Omental fat pad (tissue), 4 donors: Measurements from ENCODE around the gene PRKAB2. TPM values are rescaled to one million over a fixed set of nuclear protein-coding genes. Genes with fewer than 3 reads are reported as not detected.
"Not testable (repeated sequence)": the region's sequence is repeated elsewhere in the genome, so short reads cannot be mapped to it uniquely, and the experiment has no call there.

Experiments used
- ATAC-seq: fragments of 150-250 bp; one replicate; pipeline ENCODE4 v1.9.1; 2016; ENCODE audit warnings: mild to moderate bottlenecking, moderate library complexity; ENCODE audit not compliant: low FRiP score
- DNase-seq: peaks from one replicate; pipeline ENCODE4 v3.0.0-alpha.2; 2019; ENCODE audit warnings: low spot score
- total RNA-seq, 4 donors: library from RNA; depleted of rRNA; stranded (reverse); fragments of >200 nt; gene quantifications; one replicate each; pipeline ENCODE4 v1.1.0, GENCODE V29; 2016
- TF ChIP-seq, protein P1 (sequence below), 3 donors: fragments of 450-650 bp; IDR thresholded peaks; one replicate each; pipeline ENCODE4 v1.5.1; 2016 to 2017; ENCODE audit warnings: antibody characterized with exemption in 3 of 3, mild to moderate bottlenecking in 3 of 3, moderate library complexity in 2 of 3

The PRKAB2 gene
- total RNA-seq, 4 donors from 2014 or later = 4.4 to 14.0 (median 9.1) TPM

DNA sequence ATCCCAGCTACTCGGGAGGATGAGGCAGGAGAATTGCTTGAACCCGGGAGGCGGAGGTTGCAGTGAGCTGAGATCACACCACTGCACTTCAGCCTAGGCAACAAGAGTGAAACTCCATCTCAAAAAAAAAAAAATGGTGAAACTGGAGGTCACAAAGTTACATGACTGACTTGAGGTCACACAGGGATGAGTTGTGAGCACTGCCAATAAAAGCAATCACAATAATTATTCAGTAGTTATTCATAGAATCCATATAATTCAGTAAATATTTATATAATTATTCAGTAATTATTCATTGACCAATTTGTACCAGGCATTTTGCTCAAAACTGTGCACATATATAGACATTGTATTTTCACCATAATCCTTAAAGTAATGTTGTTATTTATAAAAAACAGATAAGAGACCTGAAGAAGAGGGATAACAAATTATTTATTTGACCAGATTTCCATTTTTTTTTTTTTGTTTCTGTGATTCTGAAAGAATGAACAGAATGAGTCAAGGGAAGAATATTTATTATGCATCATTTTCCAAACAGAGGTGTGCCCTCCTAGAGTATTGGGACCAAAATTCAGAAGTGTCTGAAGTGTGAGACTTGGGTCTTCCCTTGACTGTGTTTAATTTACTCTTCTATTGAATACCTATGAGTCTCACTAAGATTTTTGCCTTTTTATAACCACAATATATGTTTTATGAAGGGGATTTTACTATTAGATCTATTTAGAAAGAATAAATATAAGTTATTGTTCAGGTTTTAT, 43.0 kb downstream of the PRKAB2 start:
- ATAC-seq (no peak), DNase-seq (no peak)
- TF ChIP-seq, protein P1, sequence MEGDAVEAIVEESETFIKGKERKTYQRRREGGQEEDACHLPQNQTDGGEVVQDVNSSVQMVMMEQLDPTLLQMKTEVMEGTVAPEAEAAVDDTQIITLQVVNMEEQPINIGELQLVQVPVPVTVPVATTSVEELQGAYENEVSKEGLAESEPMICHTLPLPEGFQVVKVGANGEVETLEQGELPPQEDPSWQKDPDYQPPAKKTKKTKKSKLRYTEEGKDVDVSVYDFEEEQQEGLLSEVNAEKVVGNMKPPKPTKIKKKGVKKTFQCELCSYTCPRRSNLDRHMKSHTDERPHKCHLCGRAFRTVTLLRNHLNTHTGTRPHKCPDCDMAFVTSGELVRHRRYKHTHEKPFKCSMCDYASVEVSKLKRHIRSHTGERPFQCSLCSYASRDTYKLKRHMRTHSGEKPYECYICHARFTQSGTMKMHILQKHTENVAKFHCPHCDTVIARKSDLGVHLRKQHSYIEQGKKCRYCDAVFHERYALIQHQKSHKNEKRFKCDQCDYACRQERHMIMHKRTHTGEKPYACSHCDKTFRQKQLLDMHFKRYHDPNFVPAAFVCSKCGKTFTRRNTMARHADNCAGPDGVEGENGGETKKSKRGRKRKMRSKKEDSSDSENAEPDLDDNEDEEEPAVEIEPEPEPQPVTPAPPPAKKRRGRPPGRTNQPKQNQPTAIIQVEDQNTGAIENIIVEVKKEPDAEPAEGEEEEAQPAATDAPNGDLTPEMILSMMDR (IDR thresholded peaks at IDR 0.05) = no peak

DNA sequence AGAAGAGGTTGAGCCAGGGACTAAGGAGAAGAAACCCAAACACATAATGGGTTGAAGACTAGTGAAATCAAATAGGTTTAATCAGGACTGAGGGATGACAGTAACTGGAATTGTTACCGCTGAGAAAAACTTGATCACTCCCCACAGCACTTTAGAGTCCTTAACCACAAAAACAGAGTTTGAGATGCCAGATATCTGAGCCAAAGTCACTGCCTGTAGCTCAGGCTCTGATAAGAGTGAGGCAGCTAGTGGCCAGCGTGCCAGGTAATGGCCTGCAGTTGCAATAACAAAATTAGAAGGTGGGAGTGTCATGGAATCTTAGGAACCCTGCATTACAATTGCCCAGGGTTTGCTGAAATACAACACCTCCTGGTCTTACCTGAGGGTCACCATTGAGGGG, 48.0 kb downstream of the PRKAB2 start:
- TF ChIP-seq, protein P1 (IDR thresholded peaks at IDR 0.05) = no peak
- ATAC-seq (no peak), DNase-seq (no peak)

DNA sequence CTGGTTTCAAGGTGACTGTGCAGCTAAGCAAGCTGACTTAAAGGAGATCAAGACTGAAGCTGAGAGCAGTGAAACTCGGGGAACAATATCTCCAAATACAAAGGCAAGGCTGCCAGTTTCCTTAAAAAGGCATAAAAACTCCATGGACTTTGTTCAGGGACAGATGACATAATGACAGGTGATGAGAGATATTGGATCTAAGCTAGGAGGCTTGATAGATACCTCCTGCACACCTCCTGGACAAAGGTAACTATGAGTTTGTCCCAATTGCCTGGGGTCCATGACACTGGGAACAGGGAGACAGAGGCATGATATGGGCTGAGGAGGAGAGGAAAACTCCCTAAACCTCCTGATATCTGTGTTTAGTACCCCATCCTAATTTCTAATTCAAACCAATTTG, 55.2 kb downstream of the PRKAB2 start:
- TF ChIP-seq, protein P1 (IDR thresholded peaks at IDR 0.05) = no peak
- ATAC-seq (no peak), DNase-seq (no peak)

DNA sequence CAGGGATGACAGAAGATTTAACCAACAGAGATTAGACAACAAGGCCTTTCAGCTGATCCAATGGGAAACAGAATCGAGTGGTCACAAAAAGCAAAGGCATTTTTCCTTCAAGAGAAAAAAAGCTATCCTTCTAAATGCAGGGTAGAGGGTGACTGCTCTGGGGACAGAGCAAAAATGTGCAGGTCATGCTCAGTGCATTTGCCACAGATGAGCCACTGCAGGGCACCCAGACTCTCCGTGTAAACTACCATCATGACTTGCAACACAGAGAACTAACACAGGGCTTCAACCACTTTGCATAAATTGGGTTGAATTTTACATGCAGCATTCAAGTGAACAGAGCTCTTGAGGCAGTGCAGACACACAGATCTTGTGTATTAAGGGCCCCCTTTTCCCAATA, 56.8 kb downstream of the PRKAB2 start:
- ATAC-seq (no peak), DNase-seq (no peak)
- TF ChIP-seq, protein P1 (IDR thresholded peaks at IDR 0.05) = no peak

DNA sequence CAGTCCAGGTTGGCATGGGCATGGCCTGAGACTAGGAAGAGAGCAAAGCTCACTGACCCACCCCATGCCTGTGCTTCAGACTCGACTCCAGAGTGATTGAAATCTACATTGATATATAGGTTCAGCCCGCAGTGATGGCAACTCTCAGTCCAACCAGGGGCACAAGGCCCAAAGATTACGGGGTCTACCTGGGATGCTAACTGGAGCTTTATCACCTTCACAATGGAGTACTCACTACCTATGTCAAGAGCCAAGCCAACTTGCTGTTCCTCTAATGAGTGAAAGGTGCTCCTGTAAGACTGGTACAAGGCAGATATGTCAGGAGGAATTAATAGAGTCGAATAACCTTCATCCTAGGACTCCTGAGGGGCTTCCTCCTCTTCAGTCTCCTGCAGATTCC, 57.2 kb downstream of the PRKAB2 start:
- ATAC-seq, DNase-seq: not testable (repeated sequence)

DNA sequence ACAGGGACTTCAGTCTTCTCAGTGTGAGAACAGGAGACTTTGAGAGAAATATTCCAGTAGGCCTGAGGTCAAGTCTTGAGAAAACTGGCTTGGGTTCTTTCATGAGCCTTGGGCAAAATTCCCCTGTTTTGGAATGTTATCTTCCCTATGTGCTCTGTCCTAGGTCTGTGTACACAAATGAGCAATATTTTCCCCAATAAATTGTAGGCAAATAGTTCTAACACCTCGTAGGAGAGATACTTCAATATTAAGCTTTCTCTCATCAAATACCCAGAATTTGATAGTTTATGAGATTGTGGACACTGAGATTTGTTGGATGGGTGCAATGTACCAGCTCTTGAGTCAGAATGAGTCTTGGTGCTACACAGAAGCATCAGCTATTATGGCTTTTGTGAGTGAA, 57.9 kb downstream of the PRKAB2 start:
- ATAC-seq, DNase-seq: not testable (repeated sequence)

DNA sequence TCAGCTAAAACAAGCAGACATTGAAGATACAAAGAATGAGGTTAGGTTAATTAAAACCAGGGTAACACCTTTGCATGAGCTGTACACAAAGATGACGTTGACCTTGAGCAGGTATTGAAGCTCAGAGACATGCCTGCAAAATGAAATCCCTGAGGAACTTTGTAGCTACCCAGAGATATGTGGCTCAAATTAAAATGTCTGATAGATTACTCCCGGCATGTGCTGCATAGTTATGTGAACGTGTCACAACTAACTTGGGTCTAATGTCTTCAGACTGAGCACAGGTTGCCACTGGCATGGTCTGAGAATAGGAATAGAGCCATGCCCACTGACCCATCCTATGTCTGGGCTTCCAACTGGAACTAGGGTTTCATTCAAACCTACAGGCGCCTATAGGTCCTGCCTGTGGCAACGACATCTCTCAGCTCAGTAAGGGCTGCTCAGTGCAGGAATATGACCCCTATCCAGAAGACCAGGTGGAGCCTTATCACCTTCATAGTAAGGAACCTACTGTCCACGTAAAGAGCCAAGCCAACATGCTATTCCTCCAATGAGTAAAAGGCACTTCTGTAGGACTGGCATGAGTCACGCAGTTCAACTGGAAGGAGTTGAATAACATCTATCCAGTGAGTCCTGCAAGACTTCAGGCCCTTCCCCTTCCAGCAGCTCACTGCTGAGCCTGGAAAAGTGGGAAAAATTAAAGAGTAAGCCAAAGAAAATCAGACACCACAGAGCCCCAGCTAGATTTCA, 60.7 kb downstream of the PRKAB2 start:
- no peak for DNase-seq
- TF ChIP-seq, protein P1 (IDR thresholded peaks at IDR 0.05) = no peak
- no peak for ATAC-seq

DNA sequence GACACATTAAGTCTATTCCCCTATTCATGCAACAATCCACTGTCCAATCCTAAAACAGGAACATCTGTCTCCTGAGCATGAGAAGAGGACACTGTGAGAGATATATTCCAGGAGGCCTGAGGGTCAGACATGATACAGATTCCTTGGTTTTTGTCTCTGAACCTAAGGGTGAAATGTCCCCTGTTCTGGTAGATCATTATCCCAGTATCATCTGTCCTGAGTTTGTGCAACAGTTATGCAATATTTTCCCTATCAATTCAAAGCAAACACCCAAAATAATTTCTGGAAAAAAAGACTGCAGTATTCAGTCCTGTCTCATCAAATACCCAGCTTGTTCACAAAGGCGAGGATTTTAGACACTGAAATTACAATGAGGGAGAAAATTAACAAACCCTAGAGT, 61.4 kb downstream of the PRKAB2 start:
- DNase-seq (no peak), ATAC-seq (no peak)
- TF ChIP-seq, protein P1 (IDR thresholded peaks at IDR 0.05) = no peak
